Body of pancreas (tissue), 4 donors: ENCODE measurements around the gene CNDP2. TPM values are rescaled to one million over a fixed set of nuclear protein-coding genes. Genes with fewer than 3 reads are reported as not detected.

ENCODE experiments used
- ATAC-seq: fragments of 150-250 bp; one replicate; pipeline ENCODE4 v1.9.1; 2016
- DNase-seq, 4 donors: peaks; one replicate each; pipeline ENCODE4 v3.0.0-alpha.2; 2019
- H3K27ac ChIP-seq, 4 donors: fragments of 200-600 bp; sonication (generic); 1 replicate in 3 of 4; 2 replicates in 1 of 4; pipeline versions ENCODE4 v1.5.1 to v1.6.1; 2016 to 2019; ENCODE audit warnings: mild to moderate bottlenecking in 1 of 4, mixed read lengths in 1 of 4, moderate library complexity in 1 of 4
- H3K27me3 ChIP-seq, 2 donors: fragments of 200-600 bp; sonication (generic); one replicate each; pipeline ENCODE4 v1.6.0; 2016; ENCODE audit warnings: mild to moderate bottlenecking in 1 of 2
- H3K36me3 ChIP-seq, 2 donors: fragments of 200-600 bp; sonication (generic); replicated peaks in 1 of 2; 2 replicates each; pipeline ENCODE4 v1.5.1; 2016; ENCODE audit warnings: low read depth in 2 of 2; ENCODE audit not compliant: insufficient read depth in 1 of 2
- H3K4me1 ChIP-seq: fragments of 200-600 bp; sonication (generic); one replicate; pipeline ENCODE4 v1.6.0; 2016
- H3K4me3 ChIP-seq, 2 donors: fragments of 200-600 bp; sonication (generic); 1 replicate in 1 of 2; 2 replicates in 1 of 2; pipeline ENCODE4 v1.5.1; 2016 to 2019
- H3K9me3 ChIP-seq, 3 donors: fragments of 200-600 bp; sonication (generic); 1 replicate in 2 of 3; 2 replicates in 1 of 3; pipeline ENCODE4 v1.5.1; 2016
- POLR2A ChIP-seq, 3 donors: fragments of 450-650 bp; IDR thresholded peaks; one replicate each; pipeline ENCODE4 v1.6.1; 2016; ENCODE audit warnings: antibody characterized with exemption in 3 of 3, mild to moderate bottlenecking in 2 of 3
- WGBS, 2 donors: methylation state at CpG; one replicate each; pipeline ENCODE4 v1.1.5; 2017; 5-methylcytosine and 5-hydroxymethylcytosine counted together
- intact Hi-C: fragments of 100-400 bp; cut with DNase I; formaldehyde crosslinking; loops from one replicate; pipeline ENCODE4 v1.15.1; 2023
- total RNA-seq, 2 donors: library from RNA; depleted of rRNA; stranded (reverse); fragments of >200 nt; gene quantifications; one replicate each; pipeline ENCODE4 v1.1.0, GENCODE V29; 2016
- TF ChIP-seq, protein P1 (sequence below), 7 experiments: fragments of 450-650 bp in 4 of 7; fragments of 200-600 bp in 3 of 7; sonication (generic) in 3 of 7; IDR thresholded peaks; one replicate each; pipeline ENCODE4 v1.5.1; 2016 to 2019; ENCODE audit warnings: antibody characterized with exemption in 7 of 7

Gene CNDP2
- total RNA-seq, 2 donors from 2014 or later, result 83.0 to 145 TPM

DNA sequence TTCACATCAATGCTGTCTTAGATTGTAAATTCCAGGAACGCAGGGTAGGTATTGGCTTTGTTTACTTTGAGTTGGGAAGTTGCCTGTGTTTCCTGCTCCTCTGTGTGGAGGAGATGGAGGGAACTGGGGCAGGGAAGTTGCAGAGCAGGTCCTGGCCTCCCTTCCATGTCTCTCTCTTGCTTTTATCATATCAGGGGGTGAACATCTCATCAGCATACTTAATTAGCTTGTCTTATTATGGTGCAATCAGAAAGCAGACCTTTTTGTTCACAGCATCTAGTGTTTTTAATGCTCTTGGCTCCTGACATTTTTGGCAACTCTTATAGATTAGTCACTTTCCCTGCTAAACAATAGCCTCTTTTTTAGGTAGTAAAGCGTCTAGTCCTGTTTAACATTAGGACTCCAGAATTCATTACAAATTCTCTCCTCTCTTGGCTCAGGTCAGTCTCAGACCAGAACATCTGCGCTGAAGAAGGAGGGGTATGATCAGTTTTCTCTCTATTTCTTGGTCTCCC lies 27.6 kb upstream of the CNDP2 start:
- DNase-seq (no peak), ATAC-seq (peak; percentile 71)
- intact Hi-C loops, result no loop called here
- Histone ChIP-seq H3K9me3 (peaks cover 0 to 13% (median 0%) of the 10 kb centered on the region in 3 donors), H3K36me3 (no peaks in the 10 kb centered on the region), H3K27ac (peak overlapping the region in 3 of 4 donors; percentile 19 to 54 (median 35)), H3K4me3 (no peak overlapping the region), H3K4me1 (peaks cover 6% of the 10 kb centered on the region), H3K27me3 (no peaks in the 10 kb centered on the region)
- 43 to 49% methylated on average over 3 of the region's 3 CpGs for WGBS, 2 donors
- TF ChIP-seq POLR2A (IDR thresholded peaks at IDR 0.05), result no peak
- TF ChIP-seq, protein P1, sequence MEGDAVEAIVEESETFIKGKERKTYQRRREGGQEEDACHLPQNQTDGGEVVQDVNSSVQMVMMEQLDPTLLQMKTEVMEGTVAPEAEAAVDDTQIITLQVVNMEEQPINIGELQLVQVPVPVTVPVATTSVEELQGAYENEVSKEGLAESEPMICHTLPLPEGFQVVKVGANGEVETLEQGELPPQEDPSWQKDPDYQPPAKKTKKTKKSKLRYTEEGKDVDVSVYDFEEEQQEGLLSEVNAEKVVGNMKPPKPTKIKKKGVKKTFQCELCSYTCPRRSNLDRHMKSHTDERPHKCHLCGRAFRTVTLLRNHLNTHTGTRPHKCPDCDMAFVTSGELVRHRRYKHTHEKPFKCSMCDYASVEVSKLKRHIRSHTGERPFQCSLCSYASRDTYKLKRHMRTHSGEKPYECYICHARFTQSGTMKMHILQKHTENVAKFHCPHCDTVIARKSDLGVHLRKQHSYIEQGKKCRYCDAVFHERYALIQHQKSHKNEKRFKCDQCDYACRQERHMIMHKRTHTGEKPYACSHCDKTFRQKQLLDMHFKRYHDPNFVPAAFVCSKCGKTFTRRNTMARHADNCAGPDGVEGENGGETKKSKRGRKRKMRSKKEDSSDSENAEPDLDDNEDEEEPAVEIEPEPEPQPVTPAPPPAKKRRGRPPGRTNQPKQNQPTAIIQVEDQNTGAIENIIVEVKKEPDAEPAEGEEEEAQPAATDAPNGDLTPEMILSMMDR (IDR thresholded peaks at IDR 0.05), result no peak

DNA sequence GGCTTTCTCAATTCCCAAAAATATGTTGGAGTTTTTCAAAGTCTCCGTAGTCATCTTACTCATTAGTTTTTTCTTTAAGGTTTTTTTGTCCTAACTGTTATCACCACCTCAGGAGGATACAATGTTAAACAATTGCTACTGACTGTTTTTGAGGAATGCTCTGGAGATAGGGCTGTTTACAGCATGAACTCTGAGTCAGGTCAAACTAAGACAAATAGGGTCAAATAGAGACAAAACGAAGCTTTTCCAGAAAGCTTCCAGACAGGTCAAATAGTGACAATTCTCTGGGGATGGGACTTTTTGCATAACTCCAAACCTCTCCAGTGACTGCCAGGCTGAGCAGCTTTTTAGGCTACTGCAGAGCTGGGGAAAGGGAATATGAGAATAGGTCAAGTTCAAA lies 23.9 kb upstream of the CNDP2 start:
- Histone ChIP-seq H3K4me1 (peaks cover 6% of the 10 kb centered on the region), H3K27ac (no peak overlapping the region), H3K36me3 (no peaks in the 10 kb centered on the region), H3K9me3 (peaks cover 0 to 13% (median 0%) of the 10 kb centered on the region in 3 donors), H3K27me3 (no peaks in the 10 kb centered on the region), H3K4me3 (no peak overlapping the region)
- no peak for DNase-seq
- intact Hi-C loops, result no loop called here
- WGBS, 2 donors, result 44 to 57% methylated on average over 2 of the region's 2 CpGs
- no peak for ATAC-seq
- no peak for TF ChIP-seq POLR2A (IDR thresholded peaks at IDR 0.05)
- TF ChIP-seq, protein P1 (IDR thresholded peaks at IDR 0.05), result no peak

DNA sequence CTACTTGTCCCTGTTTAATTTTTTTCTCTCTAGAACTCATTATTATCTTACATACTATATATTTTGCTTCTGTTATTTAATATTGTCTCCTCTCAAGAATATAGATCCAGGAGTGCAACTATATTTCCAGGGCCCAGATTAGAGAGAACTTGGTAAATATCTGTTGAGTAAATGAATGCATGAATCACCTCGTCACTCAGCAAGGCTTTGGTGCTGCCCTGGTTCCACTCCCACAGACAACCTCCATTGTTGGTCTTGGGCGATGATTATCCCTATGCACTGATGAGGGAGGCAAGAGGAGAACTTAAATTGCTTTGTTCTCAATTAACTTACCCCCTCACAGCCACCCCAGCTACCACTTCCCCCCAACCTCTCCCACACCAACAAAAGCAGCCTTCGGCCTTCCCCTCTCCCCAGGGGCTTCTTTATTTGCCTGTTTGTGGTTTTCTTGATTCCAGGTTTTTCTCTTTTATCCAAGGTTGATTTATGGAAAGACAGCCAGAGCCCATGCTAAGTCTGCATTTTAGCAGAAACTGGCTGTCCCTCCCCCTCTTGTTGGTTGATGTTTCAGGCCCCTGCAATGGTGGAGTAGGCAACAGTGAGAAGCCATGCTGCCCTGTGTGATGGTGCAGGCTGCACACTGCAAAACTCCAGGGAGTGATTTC lies 22.1 kb upstream of the CNDP2 start:
- WGBS, 2 donors, result 87 to 89% methylated on average over 3 of the region's 3 CpGs
- H3K4me1 ChIP-seq, result no peaks in the 10 kb centered on the region
- ATAC-seq, result no peak
- intact Hi-C loops, result no loop called here
- peaks cover 0 to 13% (median 0%) of the 10 kb centered on the region in 3 donors for H3K9me3 ChIP-seq
- H3K27me3 ChIP-seq, result no peaks in the 10 kb centered on the region
- no peak for DNase-seq
- H3K27ac ChIP-seq, result no peak overlapping the region
- no peaks in the 10 kb centered on the region for H3K36me3 ChIP-seq
- no peak overlapping the region for H3K4me3 ChIP-seq
- TF ChIP-seq POLR2A (IDR thresholded peaks at IDR 0.05), result no peak
- TF ChIP-seq, protein P1 (IDR thresholded peaks at IDR 0.05), result no peak

DNA sequence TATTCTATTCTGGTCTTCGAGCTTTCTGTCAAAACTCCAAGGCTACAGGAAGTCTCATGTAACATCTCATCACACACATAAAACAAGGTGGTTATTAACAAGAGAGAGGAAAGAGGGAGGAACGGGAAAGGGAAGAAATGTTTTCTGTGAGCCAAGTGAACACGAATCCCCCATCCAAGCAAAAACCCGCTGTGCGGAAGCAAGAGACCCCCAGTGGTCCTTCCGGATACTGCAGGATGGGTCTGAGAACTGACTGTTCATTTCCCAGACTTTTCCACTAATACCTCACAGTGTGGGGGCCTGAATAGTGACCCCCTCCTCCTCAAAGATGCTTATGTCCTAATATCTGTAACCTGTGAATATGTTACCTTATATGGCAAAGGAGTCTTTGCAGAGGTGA lies 20.0 kb upstream of the CNDP2 start:
- no peak overlapping the region for H3K27ac ChIP-seq
- TF ChIP-seq POLR2A (IDR thresholded peaks at IDR 0.05), result no peak
- TF ChIP-seq, protein P1 (IDR thresholded peaks at IDR 0.05), result peak in 3 of 7 experiments; percentile 17 to 27 (median 20)
- H3K9me3 ChIP-seq, result peaks cover 0 to 4% (median 0%) of the 10 kb centered on the region in 3 donors
- DNase-seq, result no peak
- WGBS, 2 donors, result 46 to 53% methylated on average over 6 of the region's 6 CpGs
- H3K4me3 ChIP-seq, result no peak overlapping the region
- H3K36me3 ChIP-seq, result no peaks in the 10 kb centered on the region
- no peaks in the 10 kb centered on the region for H3K27me3 ChIP-seq
- intact Hi-C loops, result no loop called here
- no peak for ATAC-seq
- H3K4me1 ChIP-seq, result peaks cover 14% of the 10 kb centered on the region

DNA sequence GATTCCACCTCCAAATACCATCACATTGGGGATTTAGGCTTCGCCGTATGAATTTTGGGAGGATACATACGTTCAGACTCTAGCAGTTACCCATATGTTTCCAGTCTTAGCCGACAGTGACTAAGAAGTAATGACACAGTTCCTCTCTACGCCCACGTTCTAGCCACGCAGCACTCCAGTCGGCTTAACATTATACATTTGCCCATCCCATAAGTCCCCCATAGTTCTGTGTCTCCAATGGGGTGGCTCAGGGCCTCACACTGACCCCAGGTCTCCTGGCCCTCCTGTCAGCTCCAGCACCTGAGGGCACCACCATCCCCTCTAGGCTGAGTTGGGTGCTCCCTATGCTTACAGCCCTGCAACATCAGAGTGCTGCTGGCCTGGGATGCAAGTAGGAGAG lies 18.4 kb upstream of the CNDP2 start:
- H3K27me3 ChIP-seq, result no peaks in the 10 kb centered on the region
- peaks cover 14% of the 10 kb centered on the region for H3K4me1 ChIP-seq
- WGBS, 2 donors, result 86% methylated on average over 8 of the region's 8 CpGs
- DNase-seq (no peak), ATAC-seq (no peak)
- TF ChIP-seq, protein P1 (IDR thresholded peaks at IDR 0.05), result no peak
- no peak for TF ChIP-seq POLR2A (IDR thresholded peaks at IDR 0.05)
- no peak overlapping the region for H3K4me3 ChIP-seq
- intact Hi-C loops, result no loop called here
- H3K27ac ChIP-seq, result no peak overlapping the region
- no peaks in the 10 kb centered on the region for H3K9me3 ChIP-seq
- no peaks in the 10 kb centered on the region for H3K36me3 ChIP-seq
